Amygdala (tissue), 56 donors: ENCODE data around the gene KCNT1.

Source experiments
- DNase-seq, 56 donors: peaks; one replicate each; lab custom pipeline; 2025; lab: John Stamatoyannopoulos, UW

KCNT1 gene

DNA sequence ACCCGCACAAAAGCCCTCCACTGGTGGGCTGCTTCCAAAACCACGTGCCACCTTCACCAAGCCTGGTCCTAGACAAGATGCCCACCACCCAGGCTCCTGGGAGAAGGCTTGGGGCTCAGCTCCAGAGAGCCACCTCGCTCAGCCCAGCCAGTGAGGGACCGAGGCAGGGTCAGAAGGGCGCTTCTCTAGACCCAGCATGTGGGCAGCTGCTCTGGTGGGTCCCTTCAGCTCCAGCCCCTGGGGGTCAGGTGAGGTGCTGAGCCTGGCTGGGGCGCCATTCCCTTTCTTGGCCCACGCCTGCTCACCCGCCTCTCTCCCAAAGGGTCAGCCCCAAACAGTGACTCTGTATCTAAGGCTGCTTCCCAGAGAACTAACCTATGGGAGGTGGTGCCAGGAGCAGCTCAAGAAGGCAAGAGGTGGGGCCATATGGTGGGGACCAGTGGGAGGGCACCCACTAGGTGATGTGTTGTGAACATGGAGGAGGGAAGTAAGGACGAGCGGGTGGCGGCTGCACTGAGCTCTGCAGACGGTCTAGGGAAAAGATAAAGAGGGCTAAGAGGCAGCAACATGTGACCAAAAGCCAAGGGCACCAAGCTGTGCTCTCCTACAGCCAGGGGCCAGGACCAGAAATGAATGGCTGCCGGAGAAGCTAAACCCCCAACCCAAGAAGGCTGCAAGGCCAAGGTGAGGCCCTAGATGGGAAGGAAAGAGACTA is 126.0 kb downstream of the KCNT1 start:
- DNase-seq = no peak

DNA sequence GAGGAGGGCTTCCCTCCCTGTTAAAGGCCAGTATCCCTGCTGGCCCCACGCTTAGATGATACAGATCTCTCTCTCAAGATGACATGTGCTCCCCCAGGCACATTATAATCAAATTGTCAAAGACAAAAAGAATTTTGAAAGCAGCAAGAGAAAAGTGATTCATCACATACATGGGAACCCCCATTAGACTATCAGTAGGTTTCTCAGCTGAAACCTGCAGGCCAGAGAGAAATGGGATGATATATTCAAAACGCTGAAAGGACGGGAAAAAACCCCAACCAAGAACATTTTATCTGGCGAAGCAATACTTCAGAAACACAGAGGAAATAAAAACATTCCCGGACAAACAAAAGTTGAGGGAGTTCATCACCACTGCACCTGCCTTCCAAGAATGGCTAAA is 126.7 kb downstream of the KCNT1 start:
- DNase-seq = no peak

DNA sequence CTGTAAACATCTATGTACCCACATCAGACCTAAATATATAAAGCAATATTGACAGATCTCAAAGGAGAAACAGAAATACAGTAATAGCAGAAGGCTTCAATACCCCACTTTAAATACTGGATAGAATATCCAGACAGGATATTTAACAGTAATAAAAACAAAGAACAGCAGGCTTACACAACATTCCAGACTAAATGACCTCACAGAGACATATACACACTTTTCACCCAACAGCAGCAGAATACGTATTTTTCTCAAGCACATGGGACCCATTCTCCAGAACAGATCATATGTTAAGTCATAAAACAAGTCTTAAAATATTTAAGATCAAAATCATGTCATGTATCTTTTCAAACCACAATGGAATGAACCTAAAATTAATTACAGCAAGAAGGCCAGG is 128.5 kb downstream of the KCNT1 start:
- DNase-seq = no peak

DNA sequence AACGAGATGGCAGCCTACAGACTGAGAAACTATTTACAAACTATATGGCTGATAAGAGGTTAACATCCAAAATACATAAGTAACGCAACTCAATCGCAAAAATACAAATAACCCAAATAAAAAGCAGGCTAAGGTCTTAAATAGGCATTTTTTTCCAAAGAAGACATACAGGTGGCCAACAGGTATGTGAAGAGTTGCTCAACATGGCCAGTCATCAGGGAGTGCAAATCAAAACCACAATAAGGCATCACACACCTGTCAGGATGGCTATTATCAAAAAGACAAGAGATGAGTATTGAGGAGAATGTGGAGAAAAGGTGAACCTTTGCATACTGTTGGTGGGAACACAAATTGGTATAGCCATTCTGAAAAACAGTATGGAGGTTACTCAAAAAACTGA is 131.9 kb downstream of the KCNT1 start:
- DNase-seq = no peak

DNA sequence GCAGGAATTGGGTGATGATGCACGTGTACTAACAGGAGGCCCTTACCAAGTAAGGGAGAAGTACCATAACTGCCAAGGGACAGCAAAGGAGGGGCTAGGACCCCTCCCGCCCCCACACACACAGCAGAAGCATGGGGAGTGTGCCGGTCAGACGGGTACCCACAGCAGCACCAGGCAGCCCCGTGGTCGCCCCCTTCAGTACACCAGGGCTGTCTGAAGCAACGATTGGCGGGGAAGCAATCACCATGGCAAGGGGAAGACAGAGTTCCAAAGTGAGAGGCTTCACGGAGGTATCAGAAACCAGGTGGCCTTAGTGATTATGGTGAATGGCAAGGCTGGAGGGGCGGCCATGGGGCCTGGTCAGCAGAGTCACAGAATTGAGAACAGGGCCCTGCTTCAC is 133.1 kb downstream of the KCNT1 start:
- DNase-seq = no peak

DNA sequence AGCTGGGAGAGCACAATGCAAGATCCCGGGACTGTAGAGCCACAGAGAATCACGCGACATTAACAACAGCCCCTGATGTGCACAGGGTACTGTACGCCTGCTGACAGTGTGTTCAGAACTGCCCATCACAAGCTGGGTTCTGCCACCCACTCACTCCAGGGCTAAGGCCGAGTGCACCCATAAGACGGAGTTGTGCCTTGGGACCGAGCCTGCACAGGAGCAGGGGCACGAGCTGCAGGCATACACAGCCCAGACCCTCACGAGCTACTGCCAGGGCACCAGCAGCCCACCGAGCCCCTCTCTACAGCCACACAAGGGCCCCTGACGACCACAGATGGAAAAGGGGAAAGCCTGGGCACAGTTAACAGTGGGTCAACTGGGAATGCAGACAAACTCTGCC is 137.5 kb downstream of the KCNT1 start:
- no peak for DNase-seq

DNA sequence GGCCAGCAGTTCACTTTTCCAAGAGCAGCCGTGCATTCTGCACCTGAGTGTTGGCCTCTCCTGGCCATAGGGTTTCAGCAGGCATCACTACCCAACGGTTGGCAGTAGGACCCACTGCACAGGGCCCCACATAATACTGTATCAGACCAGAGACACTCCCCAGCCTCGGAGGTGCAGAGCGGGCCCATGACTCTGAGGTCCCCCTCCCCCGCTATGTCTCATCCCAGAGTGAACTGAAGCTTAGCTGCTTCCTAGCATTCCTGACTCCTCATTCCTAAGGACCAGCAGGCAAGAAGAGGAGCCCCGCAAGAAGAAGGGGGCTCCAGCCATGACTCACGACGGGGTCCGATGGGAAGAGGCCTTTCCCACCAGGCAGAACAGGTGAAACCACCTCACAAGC is 138.1 kb downstream of the KCNT1 start:
- DNase-seq = no peak

DNA sequence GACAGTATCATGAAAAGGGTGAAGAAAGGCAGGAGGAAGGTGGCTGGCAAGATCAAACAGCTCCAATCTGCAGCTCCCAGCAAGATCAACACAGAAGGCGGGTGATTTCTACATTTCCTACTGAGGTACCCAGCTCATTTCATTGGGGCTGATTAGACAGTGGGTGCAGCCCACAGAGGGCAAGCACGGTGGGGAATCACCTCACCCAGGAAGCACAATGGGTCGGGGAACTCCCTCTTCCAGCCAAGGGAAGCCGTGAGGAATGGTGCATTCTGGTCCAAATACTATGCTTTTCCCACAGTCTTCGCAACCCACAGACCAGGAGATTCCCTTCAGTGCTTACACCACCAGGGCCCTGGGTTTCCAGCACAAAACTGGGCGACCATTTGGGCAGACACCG is 138.6 kb downstream of the KCNT1 start:
- DNase-seq = no peak
